IPS-NIHi11 (cell line): ENCODE data around the gene TRAT1.

Experiments
- DNase-seq: peaks from one replicate; pipeline ENCODE4 v3.0.0; 2012; ENCODE audit warnings: mixed read lengths, low spot score

Gene TRAT1

GRCh38 chr3:108862865-108863798, 40.5 kb downstream of the TRAT1 start:
- DNase-seq, result no peak

- no peak for DNase-seq
Observed at GRCh38 chr3:108863799-108864135, 41.2 kb downstream of the TRAT1 start.

- no peak for DNase-seq
Observed at GRCh38 chr3:108877901-108878300, 55.3 kb downstream of the TRAT1 start.

- no peak for DNase-seq
Observed at GRCh38 chr3:108879915-108880314, 57.3 kb downstream of the TRAT1 start.

GRCh38 chr3:108882762-108883161, 60.2 kb downstream of the TRAT1 start:
- no peak for DNase-seq

GRCh38 chr3:108883373-108883772, 60.8 kb downstream of the TRAT1 start:
- no peak for DNase-seq

- DNase-seq, result no peak
Observed at GRCh38 chr3:108887121-108887520, 64.5 kb downstream of the TRAT1 start.

GRCh38 chr3:108887777-108888176, 65.2 kb downstream of the TRAT1 start:
- no peak for DNase-seq

GRCh38 chr3:108891833-108892232, 69.2 kb downstream of the TRAT1 start:
- DNase-seq, result no peak

GRCh38 chr3:108894981-108895380, 72.4 kb downstream of the TRAT1 start:
- DNase-seq, result no peak

GRCh38 chr3:108897883-108898282, 75.3 kb downstream of the TRAT1 start:
- DNase-seq, result no peak

- no peak for DNase-seq
Observed at GRCh38 chr3:108899530-108899929, 76.9 kb downstream of the TRAT1 start.
